Cardiac septum (tissue), 1 donor: ENCODE data around the gene MZT1. TPM values are rescaled to one million over a fixed set of nuclear protein-coding genes. Genes with fewer than 3 reads are reported as not detected.

Source experiments
- DNase-seq: peaks from one replicate; pipeline ENCODE4 v3.0.0-alpha.2; 2020; ENCODE audit warnings: low spot score
- intact Hi-C: fragments of 100-400 bp; cut with DNase I; formaldehyde crosslinking; loops from one replicate; pipeline ENCODE4 v1.14.0; 2022
- total RNA-seq: library from RNA; stranded (reverse); fragmentation: NEBNext Ultra II Directional; extraction: Animal tissue kit (Norgen Biotek cat#: 25700); gene quantifications from one replicate; pipeline ENCODE4 v1.2.1, GENCODE V29; 2021
- donor health status: DM: no; HTN: no; CAD: no.

MZT1 gene
- total RNA-seq, 1 donor from 2014 or later: 7.4 TPM

- DNase-seq: no peak
- intact Hi-C loops: no loop called here
Measured at GRCh38 chr13:72692884-72693514, 34.4 kb downstream of the MZT1 start.

DNA sequence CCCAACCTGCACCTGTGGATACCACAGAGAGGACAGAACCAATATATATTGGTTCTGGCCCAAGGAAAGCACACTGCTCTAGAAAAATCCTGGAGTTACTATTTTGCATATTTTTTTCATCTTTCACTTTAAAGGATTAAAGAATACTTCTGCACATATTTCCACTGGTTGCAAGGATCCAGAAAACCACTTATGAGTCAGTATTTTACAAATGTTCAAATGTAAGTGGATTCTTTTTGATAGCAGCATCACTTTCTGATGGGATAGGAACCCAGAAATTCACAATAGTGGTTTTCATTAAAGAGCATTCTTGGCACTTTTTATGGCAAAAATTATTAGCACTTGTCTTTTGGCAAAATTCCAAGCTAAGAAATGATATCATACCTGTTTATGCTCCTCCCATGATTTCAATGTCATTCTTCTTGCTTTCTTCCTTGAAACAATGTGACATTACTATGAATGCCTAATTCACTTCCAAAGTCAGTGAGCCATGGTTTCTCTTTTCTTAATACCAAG is 38.2 kb downstream of the MZT1 start:
- intact Hi-C loops: no loop called here
- DNase-seq: no peak

DNA sequence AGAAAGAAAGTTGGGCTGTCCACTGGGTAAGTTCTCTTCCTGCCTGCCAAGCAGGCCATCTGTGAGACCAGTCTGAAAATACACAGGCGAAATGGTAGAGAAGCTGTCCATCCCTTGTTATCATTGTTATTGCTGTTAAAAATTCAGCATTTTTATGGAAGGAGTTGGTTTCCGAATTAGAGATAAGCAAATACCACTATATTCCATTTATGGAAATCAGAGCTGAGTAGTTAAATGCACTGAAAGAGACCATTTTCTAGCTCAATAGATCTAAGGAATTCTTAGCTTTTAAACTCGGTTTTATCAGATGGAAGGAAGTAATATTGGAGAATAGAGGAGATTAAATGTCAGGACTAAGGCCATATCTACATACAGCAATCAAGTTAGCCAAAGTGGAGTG is 40.7 kb downstream of the MZT1 start:
- no peak for DNase-seq
- intact Hi-C loops: no loop called here

DNA sequence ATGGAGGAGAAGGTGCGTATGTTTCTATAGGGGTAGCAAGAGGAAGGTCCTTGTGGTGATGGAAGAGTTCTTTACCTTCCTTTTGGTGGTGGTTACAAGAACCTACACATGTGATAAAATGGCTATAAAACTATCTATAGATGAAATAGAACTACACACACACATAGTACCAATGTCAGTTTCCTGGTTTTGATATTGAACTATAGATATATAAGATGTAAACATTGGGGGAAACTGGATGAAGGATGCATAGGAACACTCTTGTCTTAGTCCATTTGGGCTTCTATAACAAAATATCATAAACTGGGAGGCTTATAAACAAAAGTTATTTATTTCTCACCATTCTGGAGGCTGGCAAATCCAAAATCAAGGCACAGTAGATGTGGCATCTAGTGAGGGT is 47.1 kb downstream of the MZT1 start:
- DNase-seq: no peak
- intact Hi-C loops: no loop called here

DNA sequence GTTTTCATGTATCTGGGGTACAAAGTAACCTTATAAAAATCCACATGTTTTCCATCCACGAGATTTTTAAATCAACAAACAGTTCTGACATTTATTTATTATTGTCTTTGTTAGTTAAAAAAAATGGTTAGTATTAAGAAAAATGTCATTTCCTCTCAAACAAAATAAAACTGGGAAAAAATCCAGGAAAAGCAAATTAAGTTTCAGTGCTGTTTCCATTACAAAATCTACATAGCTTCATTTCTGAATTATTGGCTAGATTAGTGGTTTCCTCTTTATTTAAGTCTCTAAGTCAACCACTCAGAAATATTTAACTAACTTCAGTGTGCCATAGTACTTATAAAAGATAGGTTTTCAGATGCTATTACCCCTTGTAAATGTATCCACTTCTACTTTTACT is 49.1 kb downstream of the MZT1 start:
- no peak for DNase-seq
- intact Hi-C loops: no loop called here

GRCh38 chr13:72677431-72677830 is 50.0 kb downstream of the MZT1 start:
- intact Hi-C loops: no loop called here
- no peak for DNase-seq

GRCh38 chr13:72666391-72666790 is 61.0 kb downstream of the MZT1 start:
- no peak for DNase-seq
- intact Hi-C loops: no loop called here

- DNase-seq: no peak
- intact Hi-C loops: no loop called here
Measured at GRCh38 chr13:72662548-72662947, 64.9 kb downstream of the MZT1 start.

Other genes starting within 250 kb of the MZT1 start
- gene BORA, start 294 bp upstream of the MZT1 start, total RNA-seq: 0.54 TPM
- gene DIS3, start 54.3 kb upstream of the MZT1 start, total RNA-seq: 18.1 TPM
- gene PIBF1, start 54.5 kb upstream of the MZT1 start, total RNA-seq: 14.2 TPM